Lung (tissue), 4 donors: ENCODE data around the gene ACACA. TPM values are rescaled to one million over a fixed set of nuclear protein-coding genes. Genes with fewer than 3 reads are reported as not detected.

ENCODE experiments used
- polyA plus RNA-seq, 2 donors: library from polyadenylated mRNA; stranded (reverse); fragments of 200-250 nt; gene quantifications; one replicate each; pipeline ENCODE4 v1.2.1, GENCODE V29; 2013
- total RNA-seq, 2 donors: library from RNA; depleted of rRNA in 1 of 2; stranded (reverse); fragments of >200 nt in 1 of 2; gene quantifications; one replicate each; pipeline ENCODE4 v1.2.1, GENCODE V29; 2014 to 2021
- donor health status: Bipolar disorder and iron deficiency.
- donor health status: healthy.
- donor health status: DM: yes; HTN: yes; CAD: no.

ACACA gene
- total and polyA plus RNA-seq, 4 donors: 26.0 to 111 (median 55.6) TPM

Other genes starting within 250 kb of the ACACA start
- gene C17orf78, start 30.9 kb downstream of the ACACA start, total RNA-seq: not detected
- not detected for gene C17orf78, start 30.9 kb downstream of the ACACA start, polyA plus RNA-seq
- gene TADA2A, start 50 bp upstream of the ACACA start, total RNA-seq: 10 to 100 TPM; 24.7 to 28.6 TPM
- gene TADA2A, start 50 bp upstream of the ACACA start, polyA plus RNA-seq: 1 to 10 TPM; 7.4 to 9.2 TPM
- 10 to 100 TPM in 1 of 2 donors, 1 to 10 TPM in 1; 7.4 to 15.7 TPM for gene DUSP14, start 83.1 kb upstream of the ACACA start, total RNA-seq
- gene DUSP14, start 83.1 kb upstream of the ACACA start, polyA plus RNA-seq: 10 to 100 TPM in 1 of 2 donors, 1 to 10 TPM in 1; 9.4 to 11.3 TPM
- 10 to 100 TPM; 33.7 to 67.4 TPM for gene SYNRG, start 202.6 kb upstream of the ACACA start, total RNA-seq
- 10 to 100 TPM in 1 of 2 donors, 1 to 10 TPM in 1; 5.9 to 11.0 TPM for gene SYNRG, start 202.6 kb upstream of the ACACA start, polyA plus RNA-seq
- 10 to 100 TPM; 18.3 to 28.9 TPM for gene DDX52, start 236.6 kb upstream of the ACACA start, total RNA-seq
- gene DDX52, start 236.6 kb upstream of the ACACA start, polyA plus RNA-seq: 10 to 100 TPM in 1 of 2 donors, 1 to 10 TPM in 1; 8.8 to 10.0 TPM